ENCODE results near the gene ENO2. TPM values are rescaled to one million over a fixed set of nuclear protein-coding genes. Genes with fewer than 3 reads are reported as not detected.

ENO2 gene
- total RNA-seq, 2 donors from 2014 or later: 104 to 139 TPM

DNA sequence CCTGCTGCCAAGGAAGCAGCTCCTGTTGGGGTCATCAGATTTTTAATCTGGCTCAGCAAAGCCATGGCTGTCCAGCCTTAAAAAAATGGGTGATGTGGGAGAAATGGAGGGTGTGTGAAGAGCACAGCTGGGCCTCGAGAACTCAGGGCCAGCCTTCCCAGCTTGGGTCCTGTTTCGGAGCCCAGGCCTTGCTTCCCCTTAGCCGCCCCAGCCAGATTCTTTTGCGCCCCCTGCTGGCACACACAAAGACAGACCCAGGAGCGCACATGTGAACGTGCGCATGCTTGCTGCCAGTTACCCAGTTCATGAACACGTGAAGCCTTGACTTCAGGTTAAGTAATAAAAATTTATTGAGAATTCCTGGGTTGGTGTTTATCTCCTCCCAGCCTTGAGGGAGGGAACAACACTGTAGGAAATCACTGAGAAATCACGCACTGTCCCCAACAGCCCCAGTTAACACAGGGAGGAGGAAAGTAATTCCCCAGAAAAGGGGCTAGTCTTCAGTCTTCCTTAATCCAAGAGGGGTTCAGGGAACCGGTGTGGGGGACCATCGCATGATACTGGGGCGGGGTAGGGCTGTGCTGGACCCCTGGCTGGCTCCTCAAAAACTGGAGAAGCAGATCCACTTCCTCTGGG is 50.8 kb downstream of the ENO2 start:
- peaks cover 63% of the 10 kb centered on the region for H3K4me1 Mint-ChIP-seq
- Histone ChIP-seq H3K27me3 (ENCODE audit: control insufficient read depth, insufficient read depth, low read length, poor library complexity, severe bottlenecking) (no peaks in the 10 kb centered on the region), H3K9ac (ENCODE audit: extremely low read depth, low read length, poor library complexity, severe bottlenecking) (no peak overlapping the region), H3K4me1 (ENCODE audit: control insufficient read depth, insufficient read depth, low read length) (peaks cover 10% of the 10 kb centered on the region), H3K27ac (ENCODE audit: low read depth, low read length) (peak overlapping the region; percentile 29), H3K36me3 (ENCODE audit: control insufficient read depth, insufficient read depth, low read length) (peaks cover 52% of the 10 kb centered on the region), H3K9me3 (ENCODE audit: control insufficient read depth, low read length) (no peaks in the 10 kb centered on the region), H3K4me3 (ENCODE audit: low read length) (no peak overlapping the region)
- TF ChIP-seq, protein P1, sequence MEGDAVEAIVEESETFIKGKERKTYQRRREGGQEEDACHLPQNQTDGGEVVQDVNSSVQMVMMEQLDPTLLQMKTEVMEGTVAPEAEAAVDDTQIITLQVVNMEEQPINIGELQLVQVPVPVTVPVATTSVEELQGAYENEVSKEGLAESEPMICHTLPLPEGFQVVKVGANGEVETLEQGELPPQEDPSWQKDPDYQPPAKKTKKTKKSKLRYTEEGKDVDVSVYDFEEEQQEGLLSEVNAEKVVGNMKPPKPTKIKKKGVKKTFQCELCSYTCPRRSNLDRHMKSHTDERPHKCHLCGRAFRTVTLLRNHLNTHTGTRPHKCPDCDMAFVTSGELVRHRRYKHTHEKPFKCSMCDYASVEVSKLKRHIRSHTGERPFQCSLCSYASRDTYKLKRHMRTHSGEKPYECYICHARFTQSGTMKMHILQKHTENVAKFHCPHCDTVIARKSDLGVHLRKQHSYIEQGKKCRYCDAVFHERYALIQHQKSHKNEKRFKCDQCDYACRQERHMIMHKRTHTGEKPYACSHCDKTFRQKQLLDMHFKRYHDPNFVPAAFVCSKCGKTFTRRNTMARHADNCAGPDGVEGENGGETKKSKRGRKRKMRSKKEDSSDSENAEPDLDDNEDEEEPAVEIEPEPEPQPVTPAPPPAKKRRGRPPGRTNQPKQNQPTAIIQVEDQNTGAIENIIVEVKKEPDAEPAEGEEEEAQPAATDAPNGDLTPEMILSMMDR (conservative IDR thresholded peaks at IDR 0.05): peak; percentile 100
- peaks cover 58% of the 10 kb centered on the region for H3K36me3 Mint-ChIP-seq (ENCODE audit: low read depth)
- H3K9me3 Mint-ChIP-seq: no peaks in the 10 kb centered on the region
- peak overlapping the region; percentile 98 for H3K4me3 Mint-ChIP-seq
- peak overlapping the region; percentile 99 for H3K27ac Mint-ChIP-seq
- 55 to 59% methylated on average over 8 to 12 of the region's 12 CpGs for WGBS, 2 experiments (ENCODE audit: insufficient coverage in 1 of 2, insufficient read length in 1 of 2)
- peak; percentile 98 for DNase-seq
- no peaks in the 10 kb centered on the region for H3K27me3 Mint-ChIP-seq (ENCODE audit: insufficient read depth)

DNA sequence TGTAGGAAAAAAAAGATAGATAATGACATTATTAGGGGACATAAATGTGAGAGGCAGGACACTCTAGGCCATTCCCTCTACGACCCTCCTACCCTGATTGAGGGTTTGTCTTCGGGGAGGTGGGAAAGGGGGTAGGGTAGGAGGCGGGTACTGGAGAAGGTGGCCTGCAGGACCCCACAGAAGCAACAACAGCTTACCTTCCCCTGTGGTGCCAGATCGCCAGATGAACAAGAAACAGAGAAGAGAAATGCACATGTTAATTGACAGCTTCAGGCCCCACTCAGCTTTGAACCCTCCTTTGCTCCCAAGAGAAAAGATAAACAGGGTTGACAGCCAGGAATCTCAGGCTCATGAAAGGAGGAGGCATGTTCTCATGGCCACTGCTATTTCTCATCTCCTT is 51.3 kb downstream of the ENO2 start:
- H3K4me3 ChIP-seq (ENCODE audit: low read length): no peak overlapping the region
- Mint-ChIP-seq H3K4me3 (peak overlapping the region; percentile 98), H3K4me1 (peaks cover 61% of the 10 kb centered on the region), H3K36me3 (ENCODE audit: low read depth) (peaks cover 54% of the 10 kb centered on the region), H3K27ac (peak overlapping the region; percentile 99), H3K9me3 (no peaks in the 10 kb centered on the region), H3K27me3 (ENCODE audit: insufficient read depth) (no peaks in the 10 kb centered on the region)
- no peaks in the 10 kb centered on the region for H3K9me3 ChIP-seq (ENCODE audit: control insufficient read depth, low read length)
- peaks cover 10% of the 10 kb centered on the region for H3K4me1 ChIP-seq (ENCODE audit: control insufficient read depth, insufficient read depth, low read length)
- peaks cover 52% of the 10 kb centered on the region for H3K36me3 ChIP-seq (ENCODE audit: control insufficient read depth, insufficient read depth, low read length)
- peak; percentile 54 for DNase-seq
- WGBS, 2 experiments (ENCODE audit: insufficient coverage in 1 of 2, insufficient read length in 1 of 2): 88 to 89% methylated on average over 1 to 4 of the region's 4 CpGs
- no peaks in the 10 kb centered on the region for H3K27me3 ChIP-seq (ENCODE audit: control insufficient read depth, insufficient read depth, low read length, poor library complexity, severe bottlenecking)
- no peak overlapping the region for H3K27ac ChIP-seq (ENCODE audit: low read depth, low read length)
- TF ChIP-seq, protein P1 (conservative IDR thresholded peaks at IDR 0.05): no peak
- H3K9ac ChIP-seq (ENCODE audit: extremely low read depth, low read length, poor library complexity, severe bottlenecking): no peak overlapping the region

DNA sequence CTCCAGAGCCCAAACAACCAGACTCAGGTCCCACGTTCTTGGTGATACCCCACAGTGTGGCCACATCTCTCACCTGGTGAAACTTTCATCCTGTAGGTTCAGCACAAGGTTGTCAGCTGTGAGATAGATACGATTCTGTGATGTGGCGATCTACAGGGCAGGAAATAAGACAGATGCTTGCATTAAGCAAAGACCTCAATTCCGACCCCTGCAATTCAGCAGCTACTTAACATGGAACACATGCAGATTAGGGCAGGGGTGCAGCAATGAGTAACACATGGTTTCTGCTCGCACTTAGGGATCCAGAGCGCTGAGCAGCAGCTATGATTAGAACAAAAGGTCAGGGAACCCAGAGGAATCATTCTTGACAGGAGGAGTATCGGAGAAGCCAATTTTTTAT is 52.0 kb downstream of the ENO2 start:
- H3K9me3 ChIP-seq (ENCODE audit: control insufficient read depth, low read length): no peaks in the 10 kb centered on the region
- peaks cover 54% of the 10 kb centered on the region for H3K36me3 Mint-ChIP-seq (ENCODE audit: low read depth)
- H3K27me3 Mint-ChIP-seq (ENCODE audit: insufficient read depth): no peaks in the 10 kb centered on the region
- H3K9me3 Mint-ChIP-seq: no peaks in the 10 kb centered on the region
- no peak for DNase-seq
- WGBS, 2 experiments (ENCODE audit: insufficient coverage in 1 of 2, insufficient read length in 1 of 2): 95 to 97% methylated on average over 7 of the region's 7 CpGs
- peaks cover 10% of the 10 kb centered on the region for H3K4me1 ChIP-seq (ENCODE audit: control insufficient read depth, insufficient read depth, low read length)
- TF ChIP-seq, protein P1 (conservative IDR thresholded peaks at IDR 0.05): no peak
- H3K27ac Mint-ChIP-seq: peak overlapping the region; percentile 63
- H3K4me1 Mint-ChIP-seq: peaks cover 56% of the 10 kb centered on the region
- H3K27ac ChIP-seq (ENCODE audit: low read depth, low read length): no peak overlapping the region
- no peak overlapping the region for H3K4me3 Mint-ChIP-seq
- H3K27me3 ChIP-seq (ENCODE audit: control insufficient read depth, insufficient read depth, low read length, poor library complexity, severe bottlenecking): no peaks in the 10 kb centered on the region
- H3K36me3 ChIP-seq (ENCODE audit: control insufficient read depth, insufficient read depth, low read length): peaks cover 52% of the 10 kb centered on the region
- no peak overlapping the region for H3K9ac ChIP-seq (ENCODE audit: extremely low read depth, low read length, poor library complexity, severe bottlenecking)
- H3K4me3 ChIP-seq (ENCODE audit: low read length): no peak overlapping the region

All from endodermal cell (in vitro differentiated cells).